ENCODE data around the gene MARK4.

DNA sequence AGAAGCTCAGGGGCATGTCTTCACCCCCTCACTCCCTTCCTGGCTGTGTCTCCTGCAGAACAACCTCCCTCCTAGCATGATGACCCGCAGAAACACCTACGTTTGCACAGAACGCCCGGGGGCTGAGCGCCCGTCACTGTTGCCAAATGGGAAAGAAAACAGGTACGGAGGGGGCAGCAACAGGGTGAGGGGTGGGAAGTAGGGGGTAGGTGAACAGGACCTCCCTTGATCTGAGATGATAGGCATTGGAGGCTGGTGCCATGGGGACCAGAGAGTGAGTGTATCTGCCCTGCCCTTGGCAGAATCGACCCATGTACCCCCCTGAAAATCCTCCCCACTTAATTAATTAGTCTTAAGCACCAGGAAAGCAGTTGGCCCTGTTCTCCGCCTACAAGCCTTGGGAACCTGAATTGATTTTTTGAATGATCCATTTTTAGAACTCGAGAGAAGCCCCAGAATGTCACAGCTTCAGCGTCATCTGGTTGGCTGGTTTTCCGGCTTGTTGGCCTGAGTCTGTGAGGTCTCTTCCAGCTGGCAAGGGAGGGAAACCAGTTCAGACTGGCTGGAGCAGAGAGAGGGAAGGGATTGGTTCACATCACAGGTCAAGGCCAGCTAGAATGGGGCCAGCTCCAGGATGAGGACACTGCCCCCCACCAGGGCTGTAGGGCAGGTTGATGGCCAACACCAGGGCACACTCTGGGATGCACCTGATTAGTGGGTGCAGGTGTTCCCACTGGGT is 43.4 kb downstream of the MARK4 start:
- TF ChIP-seq YY1 (IDR thresholded peaks at IDR 0.05; ENCODE audit: insufficient read depth, insufficient read length) (no peak), ZNF274 (IDR thresholded peaks at IDR 0.05; ENCODE audit: low read depth, low read length) (no peak), SUZ12 (IDR thresholded peaks at IDR 0.05; ENCODE audit: extremely low read depth, insufficient read depth, insufficient read length) (no peak)

All from NT2/D1 (cell line).